Suppressor macrophage treated with lipopolysaccharide for 1 hour (primary cell): ENCODE data around the gene HMX1.

Experiments
- DNase-seq, 3 donors: peaks; one replicate each; pipeline ENCODE4 v3.0.0-alpha.2; 2020 to 2022

The HMX1 gene

GRCh38 chr4:8817096-8817812 is 54.4 kb downstream of the HMX1 start:
- DNase-seq: no peak
